ENCODE results near the gene ZNF536.

GRCh38 chr19:30420316-30420715, 48.1 kb downstream of the ZNF536 start:
- TF ChIP-seq CTCF (conservative IDR thresholded peaks at IDR 0.05 in 1 of 2, IDR thresholded peaks at IDR 0.05 in 1 of 2; ENCODE audit: low read depth in 1 of 2, low read length in 2 of 2) (no peak), EZH2 (IDR thresholded peaks at IDR 0.05; ENCODE audit: low read length, missing control alignments) (no peak)
